ENCODE measurements around the gene CLN5. TPM values are rescaled to one million over a fixed set of nuclear protein-coding genes. Genes with fewer than 3 reads are reported as not detected.
"Not testable (repeated sequence)": the region's sequence is repeated elsewhere in the genome, so short reads cannot be mapped to it uniquely, and the experiment has no call there.

The CLN5 gene
- total RNA-seq, 1 donor from 2014 or later, result 43.8 TPM

DNA sequence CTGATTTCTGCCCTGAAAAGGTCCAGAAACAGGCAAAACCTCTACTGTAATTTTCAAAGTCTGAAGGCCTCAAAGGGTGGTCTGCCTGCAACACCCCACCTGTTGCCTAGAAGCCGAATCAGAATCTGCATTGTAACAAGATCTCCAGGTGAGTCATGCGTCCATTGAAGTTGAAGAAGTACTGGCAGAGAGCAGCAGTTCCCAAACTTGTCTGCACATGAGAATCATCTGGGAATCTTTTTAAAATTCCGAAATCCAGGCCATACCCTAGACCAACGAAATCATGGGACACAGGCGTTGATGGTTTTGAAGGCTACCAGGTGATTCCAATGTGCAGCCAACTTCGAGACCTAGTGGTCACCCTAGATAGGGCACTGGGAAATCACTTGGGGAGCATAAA, 16.0 kb upstream of the CLN5 start:
- DNase-seq (ENCODE audit: low spot score), result no peak

DNA sequence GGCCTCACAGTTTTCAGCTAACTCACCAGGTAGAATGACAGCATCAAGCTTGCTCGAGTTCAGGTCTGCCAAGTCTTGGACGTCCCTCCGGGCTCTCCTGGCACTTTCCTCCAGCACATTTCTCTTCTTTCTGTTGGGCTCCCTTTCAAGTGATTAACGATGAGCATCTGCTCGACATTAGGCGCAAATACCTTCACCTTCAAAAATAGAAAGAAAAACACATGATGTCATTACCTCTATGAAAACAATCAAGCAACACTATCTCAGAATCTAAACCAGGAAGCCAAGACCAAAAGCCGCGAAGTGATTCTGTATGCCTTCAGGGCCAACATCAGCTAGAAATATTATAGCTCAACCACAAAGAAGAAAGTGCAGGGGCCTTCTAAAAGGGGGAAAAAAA, 15.4 kb upstream of the CLN5 start:
- DNase-seq (ENCODE audit: low spot score), result no peak

DNA sequence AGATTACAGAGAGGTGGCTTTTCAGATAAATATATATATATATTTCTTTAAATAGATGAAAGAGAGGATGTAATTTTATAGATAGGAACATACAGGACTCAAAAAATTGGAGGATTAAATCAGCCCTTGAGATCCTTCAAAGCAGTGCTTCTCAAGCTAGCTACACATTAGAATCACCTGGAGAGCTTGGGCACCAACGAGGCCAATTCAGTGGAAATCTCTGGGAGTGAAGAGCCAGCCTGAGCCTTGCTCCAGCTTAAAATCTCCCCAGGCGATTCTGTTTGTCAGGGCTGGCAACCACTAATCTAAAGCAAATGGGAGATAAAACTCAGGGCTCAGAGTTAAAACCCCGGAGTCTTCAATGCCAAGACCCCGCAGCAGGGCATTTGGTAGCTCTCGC, 15.0 kb upstream of the CLN5 start:
- DNase-seq (ENCODE audit: low spot score), result no peak

DNA sequence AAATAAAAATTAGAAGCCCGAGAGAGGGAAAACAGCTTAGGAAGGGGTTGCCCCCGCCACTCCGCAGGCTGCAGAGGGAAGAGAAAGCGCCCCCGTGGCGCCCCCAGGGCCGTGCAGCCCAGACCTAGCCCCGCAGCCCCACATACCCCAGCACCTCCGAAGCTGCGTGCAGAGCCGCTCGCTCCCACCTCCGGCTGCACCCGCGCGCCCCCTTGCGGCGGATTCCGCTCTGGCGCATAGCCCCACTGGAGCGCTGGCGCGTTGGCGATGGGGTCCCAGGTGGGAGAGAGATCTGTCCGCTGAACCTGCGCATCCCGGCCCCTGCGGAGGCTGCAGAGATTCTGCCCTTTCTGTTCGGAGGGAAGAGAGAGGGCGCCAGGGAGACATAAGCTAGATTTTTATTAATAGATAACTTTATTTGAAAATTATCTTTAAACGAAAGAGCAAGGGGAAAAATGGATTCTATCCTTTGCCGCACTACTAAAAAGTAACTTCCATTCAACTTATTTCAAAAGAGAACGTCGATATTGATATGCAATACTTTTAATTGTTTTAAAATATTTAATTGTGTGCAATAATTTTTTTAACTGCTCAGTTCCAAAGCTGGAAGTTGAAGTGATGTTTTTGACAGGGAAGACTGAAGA, 11.7 kb upstream of the CLN5 start:
- peak; percentile 83 for DNase-seq (ENCODE audit: low spot score)

DNA sequence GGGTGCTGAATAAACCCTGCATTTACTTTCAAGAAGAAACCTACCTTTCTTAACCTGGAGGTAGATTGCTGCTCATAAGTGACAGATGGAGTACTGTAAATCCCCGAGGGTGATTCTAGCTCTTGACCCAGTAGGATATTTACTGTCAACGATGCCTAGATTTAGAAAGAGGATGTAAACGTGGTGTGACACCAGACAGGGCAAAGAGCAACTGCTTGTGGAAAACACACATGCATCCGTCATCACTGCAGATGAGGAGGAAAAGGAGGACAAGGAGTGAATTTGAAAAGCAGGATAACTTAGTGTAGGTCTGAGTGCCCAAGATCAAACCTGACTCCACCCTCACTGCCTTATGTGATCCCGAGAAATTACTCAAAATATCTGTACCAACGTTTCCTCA, 9.8 kb upstream of the CLN5 start:
- DNase-seq (ENCODE audit: low spot score), result no peak

DNA sequence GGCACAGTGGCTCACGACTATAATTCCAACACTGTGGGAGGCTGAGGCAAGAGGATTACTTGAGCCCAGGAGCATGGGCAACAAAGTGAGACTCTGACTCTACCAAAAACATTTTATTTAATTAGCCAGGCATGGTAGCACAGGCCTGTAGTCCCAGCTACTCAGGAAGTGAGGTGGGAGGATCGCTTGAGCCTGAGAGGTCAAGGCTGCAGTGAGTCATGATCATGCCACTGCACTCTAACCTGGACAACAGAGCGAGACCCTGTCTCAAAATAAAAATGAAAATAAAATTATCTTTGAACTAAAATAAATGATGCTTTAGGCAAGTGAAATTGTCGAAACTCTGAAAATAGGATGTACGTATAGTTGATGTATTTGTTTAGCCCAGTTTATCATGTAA, 8.2 kb upstream of the CLN5 start:
- DNase-seq (ENCODE audit: low spot score), result no peak

DNA sequence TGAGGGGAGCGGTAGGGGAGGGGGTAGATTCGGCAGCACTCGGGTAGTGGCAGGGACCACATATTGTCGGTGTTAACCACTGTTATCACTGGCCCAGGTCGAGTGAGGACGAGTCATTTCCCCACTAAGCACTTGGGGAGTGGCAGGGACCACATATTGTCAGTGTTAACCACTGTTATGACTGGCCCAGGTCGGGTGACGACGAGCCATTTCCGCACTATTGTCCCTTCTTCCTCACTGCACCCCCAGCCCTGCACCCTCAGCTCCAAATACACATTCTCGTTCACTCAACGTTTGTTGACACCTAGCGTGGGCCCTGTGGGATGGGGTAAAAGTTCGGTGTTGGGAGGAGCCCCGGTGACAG, 467 bp upstream of the CLN5 start:
- DNase-seq (ENCODE audit: low spot score), result peak; percentile 52

DNA sequence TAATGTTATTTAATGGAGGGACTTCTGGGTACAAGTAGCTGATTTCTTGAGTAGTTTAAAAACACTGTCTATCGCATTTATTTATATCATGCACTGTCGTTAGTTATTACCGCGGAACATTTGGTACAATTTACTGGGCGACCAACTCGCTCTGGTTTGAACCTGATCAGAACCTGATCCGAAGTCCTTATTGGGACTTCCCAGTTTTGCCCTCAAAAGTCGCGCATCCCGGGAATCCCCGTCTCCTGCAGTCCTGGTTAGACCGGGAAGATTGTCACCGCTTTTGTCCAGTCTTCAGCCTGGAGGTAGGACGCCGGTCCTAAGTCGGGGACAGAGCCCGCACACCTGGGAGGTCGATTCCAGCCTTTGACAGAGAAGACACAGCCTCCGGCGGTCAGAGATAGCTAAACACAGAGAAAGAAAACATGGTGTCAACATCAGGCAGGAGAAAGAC, 694 bp downstream of the CLN5 start:
- DNase-seq (ENCODE audit: low spot score), result peak; percentile 60

DNA sequence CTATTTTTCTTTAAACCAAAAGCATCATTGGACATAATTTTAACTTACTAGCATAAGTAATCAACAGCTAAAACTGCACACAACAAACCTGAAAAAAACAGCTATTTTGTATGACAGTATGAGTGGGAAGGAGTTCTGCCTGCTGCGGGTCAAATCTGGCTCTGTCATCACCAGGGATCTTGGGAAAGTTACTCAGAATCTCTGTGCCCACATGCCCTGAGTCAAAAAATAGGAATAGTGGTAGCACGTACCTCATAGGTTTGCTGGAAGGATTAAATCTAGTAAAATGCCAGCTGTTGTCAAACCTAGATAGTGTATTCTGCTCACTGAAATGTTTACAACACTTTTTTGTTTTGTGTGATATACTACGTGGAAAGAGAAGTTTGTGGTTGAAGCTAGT, 1.1 kb downstream of the CLN5 start:
- DNase-seq (ENCODE audit: low spot score), result no peak

DNA sequence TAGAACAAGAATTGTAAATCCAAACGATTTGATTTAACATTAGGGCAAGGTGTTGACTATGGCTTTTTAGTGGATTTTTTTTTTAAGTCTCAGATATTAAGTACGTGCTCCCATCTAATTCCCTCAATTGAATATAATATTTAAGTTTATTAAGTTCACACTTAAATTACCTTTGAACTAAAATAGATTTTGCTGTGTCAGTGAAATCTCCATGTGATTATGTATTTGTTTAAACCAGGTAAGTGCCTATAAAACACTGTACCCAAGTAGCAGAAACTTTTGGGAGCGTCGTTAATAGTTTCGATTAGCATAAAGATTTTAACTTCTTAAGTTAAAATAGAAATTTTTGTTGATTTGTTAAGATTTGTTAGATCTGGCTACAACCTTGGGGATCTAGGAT, 1.6 kb downstream of the CLN5 start:
- no peak for DNase-seq (ENCODE audit: low spot score)

DNA sequence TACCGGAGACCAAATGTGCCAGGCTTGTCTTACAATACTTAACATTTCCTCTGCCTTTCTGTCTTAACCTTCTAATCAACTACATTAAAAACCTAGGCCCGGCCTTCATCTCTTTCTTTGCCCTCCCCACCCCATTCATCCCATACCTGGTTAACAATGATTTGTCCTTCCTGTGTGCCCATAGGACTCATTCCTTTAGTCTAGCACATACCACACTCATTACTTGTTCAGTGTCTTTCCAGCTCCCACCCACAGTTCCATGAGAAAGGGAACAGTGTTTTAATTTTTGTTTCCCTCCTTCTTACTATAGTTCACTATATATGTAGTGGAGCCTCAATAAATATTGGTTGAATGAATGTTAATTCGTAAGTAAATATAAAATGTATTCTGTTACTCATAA, 2.4 kb downstream of the CLN5 start:
- DNase-seq (ENCODE audit: low spot score), result no peak

DNA sequence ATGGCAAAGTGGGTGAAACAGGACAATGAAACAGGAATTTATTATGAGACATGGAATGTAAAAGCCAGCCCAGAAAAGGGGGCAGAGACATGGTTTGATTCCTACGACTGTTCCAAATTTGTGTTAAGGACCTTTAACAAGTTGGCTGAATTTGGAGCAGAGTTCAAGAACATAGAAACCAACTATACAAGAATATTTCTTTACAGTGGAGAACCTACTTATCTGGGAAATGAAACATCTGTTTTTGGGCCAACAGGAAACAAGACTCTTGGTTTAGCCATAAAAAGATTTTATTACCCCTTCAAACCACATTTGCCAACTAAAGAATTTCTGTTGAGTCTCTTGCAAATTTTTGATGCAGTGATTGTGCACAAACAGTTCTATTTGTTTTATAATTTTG, 8.6 kb downstream of the CLN5 start:
- DNase-seq (ENCODE audit: low spot score), result no peak

DNA sequence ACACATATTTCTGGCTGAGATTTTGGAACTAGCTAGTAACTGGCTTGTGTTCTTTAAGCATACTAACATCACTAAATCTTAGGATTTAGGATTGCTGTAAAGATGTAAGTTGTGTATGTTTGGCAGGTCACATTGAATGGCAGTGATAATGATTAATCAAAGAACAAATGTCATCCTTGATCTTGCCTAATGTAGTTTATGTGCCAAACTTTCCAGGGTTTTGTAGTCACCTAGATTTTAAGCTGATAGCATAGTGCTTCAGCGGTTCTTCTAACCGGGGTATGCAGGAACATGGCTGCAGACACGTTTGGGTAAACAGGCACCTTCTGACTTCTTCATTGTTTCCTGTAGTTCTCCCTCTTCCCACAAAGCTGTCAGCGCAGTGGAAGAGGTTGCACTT, 9.7 kb downstream of the CLN5 start:
- DNase-seq (ENCODE audit: low spot score), result no peak

DNA sequence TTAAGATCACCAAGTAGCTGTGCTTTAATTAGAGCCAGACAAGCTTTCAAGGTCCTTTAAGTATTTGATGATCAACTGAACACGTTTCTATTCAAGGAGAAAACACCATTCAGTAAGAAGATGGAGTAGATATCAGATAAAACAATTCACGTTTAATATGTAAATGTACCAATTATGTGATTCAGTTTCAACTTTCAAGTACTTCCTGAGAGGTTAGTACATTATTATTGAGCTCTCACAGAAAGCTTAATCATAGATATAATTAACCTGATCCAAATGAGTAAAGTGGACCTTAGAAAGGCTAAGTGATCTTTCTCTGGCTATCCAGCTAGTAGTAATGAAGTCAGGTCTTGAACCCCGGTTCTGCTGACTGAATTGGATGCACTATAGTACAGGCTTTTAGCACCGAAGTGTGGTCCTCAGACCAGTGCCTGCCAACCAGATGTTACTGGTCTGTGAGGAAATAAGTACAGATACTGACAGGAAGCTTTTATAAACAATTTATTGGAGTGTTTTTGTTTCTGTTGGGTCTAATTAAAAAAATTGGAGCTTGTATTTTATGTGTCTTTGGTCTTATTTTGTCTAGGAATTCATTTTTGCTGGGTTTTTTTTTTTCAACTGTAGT, 10.2 kb downstream of the CLN5 start:
- no peak for DNase-seq (ENCODE audit: low spot score)

DNA sequence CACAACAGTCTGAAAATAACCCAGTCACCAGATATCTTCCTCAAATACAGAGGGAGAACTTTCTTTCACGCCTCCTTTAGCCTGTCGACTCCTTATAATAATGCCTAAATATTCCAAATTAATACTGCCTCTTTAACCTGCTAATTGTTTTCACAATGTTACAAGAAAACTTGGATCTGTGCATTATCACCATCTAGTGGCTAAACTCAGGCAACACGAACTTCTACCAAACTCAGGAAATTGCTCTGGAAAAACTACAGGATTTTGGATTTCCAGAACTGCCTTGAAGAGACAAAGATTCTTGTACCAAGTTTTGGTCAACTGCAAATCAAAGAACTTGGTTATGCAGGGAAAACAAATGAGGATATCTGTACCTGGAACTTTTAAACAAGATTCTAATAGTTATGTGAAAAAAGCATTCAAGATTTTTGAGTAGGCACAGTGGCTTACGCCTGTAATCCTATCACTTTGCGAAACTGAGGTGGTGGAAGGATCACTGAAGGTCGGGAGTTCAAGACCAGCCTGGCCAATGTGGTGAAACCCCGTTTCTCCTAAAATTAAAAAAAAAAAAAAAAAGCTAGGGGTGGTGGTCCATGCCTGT, 10.8 kb downstream of the CLN5 start:
- DNase-seq (ENCODE audit: low spot score), result no peak

DNA sequence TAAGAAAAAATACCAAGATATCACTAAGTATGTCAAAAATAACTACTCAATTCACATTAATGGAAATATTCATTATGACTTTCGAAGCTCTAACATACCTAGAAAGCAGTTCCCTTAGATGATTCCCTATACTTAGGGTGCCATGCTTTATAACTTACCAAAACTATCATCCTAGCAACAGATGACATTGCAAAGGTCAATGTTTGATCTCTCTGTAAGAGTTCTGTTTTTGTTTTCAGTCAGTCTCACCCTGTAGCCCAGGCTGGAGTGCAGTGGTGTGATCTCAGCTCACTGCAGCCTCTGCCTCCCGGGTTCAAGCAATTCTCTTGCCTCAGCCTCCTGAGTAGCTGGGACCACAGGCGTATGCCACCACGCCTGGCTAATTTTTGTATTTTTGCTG, 16.5 kb downstream of the CLN5 start:
- not testable (repeated sequence) for DNase-seq (ENCODE audit: low spot score)

DNA sequence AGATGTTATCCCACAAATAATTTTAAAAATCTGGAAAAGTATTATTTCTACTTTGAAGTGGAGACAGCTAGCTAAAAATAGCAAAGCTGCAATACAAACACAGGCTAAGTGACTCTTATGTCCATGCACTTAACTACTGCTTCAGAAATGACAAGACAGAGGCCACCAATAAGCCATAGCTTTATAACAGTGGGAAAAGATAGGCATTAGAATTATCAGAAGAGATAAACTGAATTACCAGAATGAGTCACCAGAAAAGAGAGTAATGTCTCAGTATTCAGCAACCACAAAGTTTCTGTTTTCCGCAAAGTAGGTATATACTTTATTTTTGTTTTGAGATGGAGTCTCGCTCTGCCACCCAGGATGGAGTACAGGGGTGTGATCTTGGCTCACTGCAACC, 17.1 kb downstream of the CLN5 start:
- DNase-seq (ENCODE audit: low spot score), result no peak

DNA sequence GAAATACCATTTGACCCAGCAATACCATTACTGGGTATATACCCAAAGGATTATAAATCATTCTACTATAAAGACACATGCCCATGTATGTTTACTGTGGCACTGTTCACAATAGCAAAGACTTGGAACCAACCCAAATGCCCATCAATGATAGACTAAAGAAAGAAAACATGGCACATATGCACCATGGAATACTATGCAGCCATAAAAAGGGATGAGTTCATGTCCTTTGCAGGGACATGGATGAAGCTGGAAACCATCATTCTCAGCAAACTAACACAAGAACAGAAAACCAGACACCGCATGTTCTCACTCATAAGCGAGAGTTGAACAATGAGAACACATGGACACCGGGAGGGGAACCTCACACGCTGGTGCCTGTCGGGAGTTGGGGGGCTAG, 17.8 kb downstream of the CLN5 start:
- not testable (repeated sequence) for DNase-seq (ENCODE audit: low spot score)

DNA sequence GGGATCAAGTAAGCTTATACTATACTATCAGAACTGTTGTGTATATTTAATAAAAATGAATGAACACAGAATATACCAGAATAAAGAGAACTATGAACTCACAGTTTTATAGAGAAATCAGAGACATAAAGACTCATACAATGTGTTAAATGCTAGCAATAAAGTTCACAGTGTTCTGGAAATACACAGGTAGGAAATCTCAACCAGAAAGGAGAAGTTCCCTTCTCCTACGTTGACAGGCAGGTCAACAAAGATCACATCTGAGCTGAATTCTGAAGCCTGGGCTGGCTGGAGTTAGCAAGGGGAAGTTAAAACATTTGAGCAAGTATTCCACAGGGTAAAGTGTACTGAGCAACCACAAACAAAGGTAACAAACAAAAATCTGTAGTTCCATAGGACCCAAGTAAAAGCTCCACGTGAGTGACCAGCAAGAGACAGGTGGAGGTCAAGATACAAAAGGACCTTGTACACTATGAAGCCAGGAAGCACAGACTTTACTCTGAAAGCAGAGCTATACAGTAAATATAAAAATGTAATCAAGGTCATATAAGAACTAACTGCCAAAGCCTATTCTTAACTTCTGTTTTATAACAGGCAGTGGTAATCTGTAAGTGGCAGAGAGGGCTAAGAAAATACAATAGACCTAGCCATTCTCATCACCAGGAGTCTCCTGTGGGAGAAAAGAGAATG, 22.1 kb downstream of the CLN5 start:
- no peak for DNase-seq (ENCODE audit: low spot score)

DNA sequence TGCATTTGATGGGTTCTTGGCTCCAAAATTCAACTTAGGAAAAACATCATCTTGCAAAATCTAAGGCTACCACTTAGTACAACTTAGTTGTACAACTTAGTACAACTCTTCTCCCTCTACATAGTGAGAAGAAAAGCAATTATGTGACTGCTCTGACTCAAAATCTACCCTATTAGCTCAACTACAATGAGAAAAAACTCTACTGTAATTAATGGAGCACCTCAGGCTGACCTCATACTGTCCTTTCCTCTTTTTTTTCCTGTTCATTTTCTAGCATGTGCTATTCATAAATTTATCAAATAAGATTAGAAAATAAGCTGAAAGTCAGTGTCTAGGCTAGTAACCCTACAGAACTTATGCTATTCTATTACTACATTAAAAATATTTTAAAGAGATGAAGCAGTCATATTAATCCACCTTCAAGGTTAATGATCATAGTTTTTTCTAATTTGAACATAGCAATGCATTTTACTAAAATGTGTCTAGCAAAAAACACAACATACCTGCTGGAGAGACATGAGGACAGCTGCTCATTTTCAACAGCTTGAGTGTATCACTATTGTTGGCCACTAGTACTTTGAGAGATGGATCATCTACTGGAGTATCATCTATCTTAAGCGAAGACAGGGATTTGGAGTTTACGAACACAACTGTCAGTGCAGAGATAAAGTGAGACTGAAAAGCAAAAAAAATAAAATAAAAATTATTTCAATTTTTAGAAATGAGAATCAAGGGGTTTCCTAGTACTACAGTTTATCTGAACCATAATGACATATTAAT, 23.2 kb downstream of the CLN5 start:
- no peak for DNase-seq (ENCODE audit: low spot score)

DNA sequence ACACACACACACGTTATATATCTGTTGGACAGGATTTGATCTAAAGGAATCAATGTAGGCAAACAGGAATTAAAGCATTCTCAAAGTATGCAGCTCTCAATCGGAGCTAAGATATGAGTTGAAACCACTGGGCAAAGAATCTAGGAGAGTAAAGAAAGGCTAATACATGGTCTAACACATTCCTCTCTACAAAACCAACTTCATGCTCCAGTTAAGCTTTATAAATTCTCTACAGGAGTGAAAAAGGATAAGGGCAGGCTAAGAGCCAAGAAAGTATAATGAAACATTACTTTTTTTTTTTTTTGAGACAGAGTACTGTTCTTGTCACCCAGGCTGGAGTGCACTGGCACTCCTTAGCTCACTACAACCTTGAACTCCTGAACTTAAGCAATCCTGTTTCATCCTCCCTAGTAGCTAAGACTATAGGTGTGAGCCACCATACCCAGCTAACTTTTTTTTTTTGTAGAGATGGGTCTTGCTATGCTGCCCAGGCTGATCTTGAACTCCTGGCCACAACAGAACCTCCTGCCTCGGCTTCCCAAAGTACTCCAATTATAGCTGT, 24.5 kb downstream of the CLN5 start:
- no peak for DNase-seq (ENCODE audit: low spot score)
